Activated T-helper 17 cell treated with anti-CD3 and anti-CD28 coated beads, Interleukin-2, amount 50 U/mL, for 72 hours (primary cell): ENCODE measurements around the gene PRF1. TPM values are rescaled to one million over a fixed set of nuclear protein-coding genes. Genes with fewer than 3 reads are reported as not detected.

Source experiments
- ATAC-seq: fragments of 150-1000 bp; cut with Tn5 transposase; replicated peaks from 2 replicates; pipeline ENCODE4 v1.10.0; 2021; ENCODE audit warnings: mild to moderate bottlenecking, moderate library complexity
- H3K27ac Mint-ChIP-seq: one replicate; pipeline ENCODE4 v1.8.0; 2022; ENCODE audit warnings: mixed read lengths
- H3K27me3 Mint-ChIP-seq: one replicate; pipeline ENCODE4 v1.8.0; 2022; ENCODE audit warnings: mixed read lengths
- H3K36me3 Mint-ChIP-seq: one replicate; pipeline ENCODE4 v1.8.0; 2022; ENCODE audit warnings: low read depth, mild to moderate bottlenecking, mixed read lengths
- H3K4me1 Mint-ChIP-seq: one replicate; pipeline ENCODE4 v1.8.0; 2022; ENCODE audit warnings: mixed read lengths
- H3K4me3 Mint-ChIP-seq: one replicate; pipeline ENCODE4 v1.8.0; 2022; ENCODE audit warnings: mild to moderate bottlenecking, mixed read lengths
- H3K9me3 Mint-ChIP-seq: one replicate; pipeline ENCODE4 v1.8.0; 2022; ENCODE audit warnings: mixed read lengths
- total RNA-seq, 2 donors: library from RNA; stranded (reverse); gene quantifications; one replicate each; pipeline ENCODE4 v1.2.3, GENCODE V29; 2022

Gene PRF1
- total RNA-seq, 2 donors from 2014 or later: 22.5 to 28.5 TPM

- Mint-ChIP-seq H3K4me3 (no peak overlapping the region), H3K27me3 (peaks cover 20% of the 10 kb centered on the region)
Measured at GRCh38 chr10:70592746-70593512, 9.6 kb downstream of the PRF1 start.

DNA sequence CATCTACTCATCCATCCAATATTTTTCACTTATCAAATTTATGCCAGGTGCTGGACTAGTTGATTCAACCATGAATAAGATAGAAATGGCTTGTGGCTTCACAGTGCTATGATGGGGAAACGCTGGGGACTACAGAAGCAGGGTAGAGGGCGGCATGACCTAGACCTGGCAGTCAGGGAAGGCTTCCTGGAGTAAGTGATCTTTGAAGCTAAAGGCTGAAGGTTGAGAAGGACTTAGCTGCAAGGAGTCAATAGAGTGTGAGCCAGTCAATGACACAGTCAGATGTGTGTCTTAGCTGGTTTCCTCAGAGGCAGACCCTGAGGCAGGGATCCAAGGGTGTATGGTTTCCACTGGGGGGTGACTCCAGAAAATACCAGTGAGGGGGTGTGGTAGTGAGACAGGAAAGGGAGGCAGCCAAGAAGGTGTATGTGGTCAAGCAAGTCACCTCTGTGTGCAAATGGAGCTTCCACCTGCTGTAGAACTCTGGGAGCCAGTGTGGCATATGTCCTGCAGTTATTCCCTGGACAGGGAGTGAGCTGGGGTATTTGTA, 10.3 kb downstream of the PRF1 start:
- Mint-ChIP-seq H3K27me3 (peaks cover 20% of the 10 kb centered on the region), H3K27ac (peak overlapping the region; percentile 9), H3K4me3 (no peak overlapping the region), H3K9me3 (no peaks in the 10 kb centered on the region), H3K4me1 (peaks cover 8% of the 10 kb centered on the region), H3K36me3 (peaks cover 8% of the 10 kb centered on the region)
- no peak for ATAC-seq

More at GRCh38 chr10:70592746-70593512, 9.6 kb downstream of the PRF1 start:
- peaks cover 8% of the 10 kb centered on the region for H3K4me1 Mint-ChIP-seq
- H3K27ac Mint-ChIP-seq: peak overlapping the region; percentile 9
- peaks cover 15% of the 10 kb centered on the region for H3K36me3 Mint-ChIP-seq
- no peaks in the 10 kb centered on the region for H3K9me3 Mint-ChIP-seq
- no peak for ATAC-seq

GRCh38 chr10:70590655-70591416, 11.7 kb downstream of the PRF1 start:
- H3K9me3 Mint-ChIP-seq: no peaks in the 10 kb centered on the region
- no peaks in the 10 kb centered on the region for H3K36me3 Mint-ChIP-seq
- ATAC-seq: no peak
- peaks cover 20% of the 10 kb centered on the region for H3K27me3 Mint-ChIP-seq
- H3K4me1 Mint-ChIP-seq: peaks cover 13% of the 10 kb centered on the region
- no peak overlapping the region for H3K4me3 Mint-ChIP-seq
- H3K27ac Mint-ChIP-seq: no peak overlapping the region

GRCh38 chr10:70589762-70590654, 12.5 kb downstream of the PRF1 start:
- no peak for ATAC-seq
- no peaks in the 10 kb centered on the region for H3K36me3 Mint-ChIP-seq
- H3K4me1 Mint-ChIP-seq: peaks cover 13% of the 10 kb centered on the region
- H3K9me3 Mint-ChIP-seq: no peaks in the 10 kb centered on the region
- peaks cover 20% of the 10 kb centered on the region for H3K27me3 Mint-ChIP-seq
- H3K27ac Mint-ChIP-seq: no peak overlapping the region
- no peak overlapping the region for H3K4me3 Mint-ChIP-seq

DNA sequence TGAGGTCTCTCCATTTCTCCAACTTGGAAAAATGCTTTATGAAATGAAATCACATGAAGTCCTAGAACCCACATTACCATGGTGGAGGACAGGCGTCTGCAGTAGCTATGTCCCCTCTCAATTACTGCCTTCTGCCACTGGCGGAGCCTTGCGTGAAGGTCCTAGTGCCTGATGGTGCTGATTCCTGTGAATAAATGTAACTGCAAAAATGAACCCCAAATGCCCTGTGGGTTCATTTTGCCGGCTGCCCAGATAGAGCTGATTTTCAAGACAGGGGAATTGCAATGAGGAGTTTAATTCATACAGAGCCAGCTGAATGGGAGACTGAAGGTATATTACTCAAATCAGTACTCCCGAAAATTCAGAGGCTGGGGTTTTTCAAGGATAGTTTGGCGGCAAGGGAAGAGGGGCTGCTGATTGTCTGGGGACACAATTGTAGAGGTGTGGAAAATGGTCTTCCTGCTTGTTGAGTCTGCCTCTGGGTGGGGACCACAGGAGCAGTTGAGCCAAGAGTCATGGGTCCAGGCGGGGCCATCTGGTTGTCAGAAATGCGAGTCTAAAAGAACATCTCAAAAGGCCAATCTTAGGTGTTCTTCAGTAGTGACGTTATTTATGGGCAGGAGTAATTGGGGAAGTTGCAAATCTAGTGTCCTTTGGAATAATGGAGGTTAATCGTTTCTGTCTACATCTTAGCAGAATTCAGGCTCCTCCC, 13.5 kb downstream of the PRF1 start:
- H3K4me1 Mint-ChIP-seq: peaks cover 13% of the 10 kb centered on the region
- no peaks in the 10 kb centered on the region for H3K9me3 Mint-ChIP-seq
- H3K27me3 Mint-ChIP-seq: peaks cover 20% of the 10 kb centered on the region
- no peaks in the 10 kb centered on the region for H3K36me3 Mint-ChIP-seq
- no peak overlapping the region for H3K27ac Mint-ChIP-seq
- no peak for ATAC-seq
- H3K4me3 Mint-ChIP-seq: no peak overlapping the region

DNA sequence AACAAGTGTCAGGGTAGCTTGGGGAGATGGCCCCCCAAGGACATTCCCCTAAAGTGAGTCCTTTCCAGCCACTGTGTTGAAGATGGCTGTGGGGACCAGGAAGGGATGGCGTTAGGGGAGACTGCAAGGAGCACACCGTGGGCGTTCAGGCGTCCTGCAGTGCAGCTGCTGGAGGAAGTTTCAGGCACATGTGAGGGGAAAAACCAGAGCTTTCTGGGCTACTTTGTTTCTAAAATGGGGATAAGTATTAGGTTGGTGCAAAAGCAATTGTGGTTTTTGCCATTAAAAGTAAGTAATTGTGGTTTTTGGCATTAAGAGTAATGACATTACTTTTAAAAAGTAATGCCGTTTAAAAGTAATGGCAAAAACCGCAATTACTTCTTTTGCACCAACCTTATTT, 14.3 kb downstream of the PRF1 start:
- Mint-ChIP-seq H3K9me3 (no peaks in the 10 kb centered on the region), H3K4me1 (peaks cover 13% of the 10 kb centered on the region)
- no peak for ATAC-seq

DNA sequence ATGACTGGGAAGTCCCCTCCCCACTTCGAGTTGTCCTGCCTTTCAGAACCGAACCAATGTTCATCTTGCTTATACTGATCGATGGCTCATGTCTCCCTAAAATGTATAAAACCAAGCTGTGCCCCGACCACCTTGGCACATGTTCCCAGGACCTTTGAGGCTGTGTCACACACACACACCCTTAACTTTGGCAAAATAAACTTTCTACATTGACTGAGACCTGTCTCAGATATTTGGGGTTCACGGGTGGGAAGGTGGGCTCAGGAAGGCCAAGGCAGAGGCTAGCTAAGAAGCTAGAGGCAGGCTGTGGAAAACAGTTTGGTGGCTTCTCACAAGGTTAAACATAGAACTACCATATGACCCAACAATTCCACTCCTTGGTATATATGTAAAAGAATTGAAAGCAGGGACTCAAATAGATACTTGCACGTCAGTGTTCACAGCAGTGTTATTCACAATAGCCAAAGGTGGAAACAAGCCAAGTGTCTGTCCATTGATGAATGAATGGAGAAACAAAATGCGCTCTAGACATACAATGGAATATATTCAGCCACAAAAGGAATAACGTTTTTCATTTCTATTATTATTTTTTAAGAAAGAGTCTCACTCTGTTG, 15.4 kb downstream of the PRF1 start:
- ATAC-seq: peak; percentile 92
- no peaks in the 10 kb centered on the region for H3K9me3 Mint-ChIP-seq
- H3K27ac Mint-ChIP-seq: peak overlapping the region; percentile 73
- peaks cover 6% of the 10 kb centered on the region for H3K4me1 Mint-ChIP-seq
- peak overlapping the region; percentile 50 for H3K4me3 Mint-ChIP-seq
- H3K27me3 Mint-ChIP-seq: peaks cover 17% of the 10 kb centered on the region
- no peaks in the 10 kb centered on the region for H3K36me3 Mint-ChIP-seq

More for the DNA sequence above, 14.3 kb downstream of the PRF1 start:
- Mint-ChIP-seq H3K4me3 (no peak overlapping the region), H3K36me3 (no peaks in the 10 kb centered on the region), H3K27ac (no peak overlapping the region), H3K27me3 (peaks cover 20% of the 10 kb centered on the region)

- Mint-ChIP-seq H3K27me3 (peaks cover 16% of the 10 kb centered on the region), H3K27ac (peak overlapping the region; percentile 73), H3K36me3 (no peaks in the 10 kb centered on the region)
Measured at GRCh38 chr10:70586348-70586930, 16.1 kb downstream of the PRF1 start.

DNA sequence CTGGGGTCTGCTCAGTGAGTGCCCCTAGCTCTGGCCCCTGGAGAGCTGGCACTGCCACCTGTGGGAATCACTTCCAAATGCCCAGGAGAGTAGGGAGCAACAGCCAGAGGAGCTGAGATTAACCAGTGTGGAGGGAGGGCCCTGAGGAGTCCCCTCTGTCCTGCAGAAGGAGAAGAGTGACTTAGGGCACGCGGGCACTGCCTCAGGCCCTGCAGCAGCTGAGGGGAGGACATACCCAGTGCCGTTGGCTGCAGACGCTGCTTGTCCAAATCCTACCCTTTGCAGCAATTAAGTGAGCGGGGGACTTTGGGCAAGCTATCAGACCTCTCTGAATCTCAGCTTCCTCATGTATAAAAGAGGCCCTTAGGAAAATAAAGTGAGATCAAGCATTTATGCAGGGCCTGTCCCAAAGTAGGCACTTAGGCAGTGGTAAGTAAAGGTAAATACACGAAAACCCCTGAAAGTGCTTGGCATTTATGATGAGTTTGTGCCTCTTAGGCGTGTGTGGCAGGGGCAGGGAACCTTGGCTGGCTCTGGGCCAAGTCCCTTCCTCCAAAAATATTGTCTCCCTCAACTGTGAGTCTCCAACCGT, 16.9 kb downstream of the PRF1 start:
- no peak overlapping the region for H3K27ac Mint-ChIP-seq
- H3K4me3 Mint-ChIP-seq: no peak overlapping the region
- peaks cover 6% of the 10 kb centered on the region for H3K4me1 Mint-ChIP-seq
- H3K36me3 Mint-ChIP-seq: no peaks in the 10 kb centered on the region
- peak; percentile 37 for ATAC-seq
- H3K9me3 Mint-ChIP-seq: no peaks in the 10 kb centered on the region
- H3K27me3 Mint-ChIP-seq: peaks cover 13% of the 10 kb centered on the region

More at GRCh38 chr10:70586348-70586930, 16.1 kb downstream of the PRF1 start:
- Mint-ChIP-seq H3K4me1 (peaks cover 6% of the 10 kb centered on the region), H3K4me3 (no peak overlapping the region), H3K9me3 (no peaks in the 10 kb centered on the region)
- ATAC-seq: no peak

DNA sequence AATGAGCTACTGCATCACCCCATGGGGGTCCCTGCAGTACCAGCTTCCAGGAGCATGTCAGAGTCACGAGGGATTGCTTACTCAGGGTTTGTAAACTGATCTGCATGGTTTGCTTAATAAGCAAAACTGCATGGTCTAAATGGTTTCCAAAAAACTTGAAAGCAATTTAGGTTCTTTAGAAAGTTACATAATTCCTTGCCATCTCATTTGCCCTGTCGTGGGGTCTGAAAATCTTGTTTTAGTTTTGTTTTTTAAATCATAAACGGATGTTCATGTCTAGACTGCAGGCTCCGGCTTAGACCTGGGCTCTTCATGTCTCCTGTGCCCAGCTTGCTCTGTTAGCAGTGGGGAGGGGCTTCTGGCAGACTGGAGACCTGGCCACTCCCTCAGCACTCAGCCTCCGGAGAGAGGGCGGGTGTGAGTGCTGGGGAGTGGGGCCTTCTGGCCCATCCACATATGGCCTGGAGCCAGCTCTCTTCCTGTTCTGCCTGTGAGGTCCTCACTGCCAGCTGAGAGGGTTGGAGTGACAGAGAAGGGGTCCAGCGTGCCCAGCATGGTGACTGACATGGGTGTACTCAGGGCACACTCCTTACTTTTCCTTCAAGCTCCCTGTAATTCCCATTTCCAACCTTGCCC, 17.5 kb downstream of the PRF1 start:
- H3K9me3 Mint-ChIP-seq: no peaks in the 10 kb centered on the region
- ATAC-seq: no peak

GRCh38 chr10:70584366-70584765, 18.2 kb downstream of the PRF1 start:
- Mint-ChIP-seq H3K27me3 (peaks cover 12% of the 10 kb centered on the region), H3K4me1 (peaks cover 15% of the 10 kb centered on the region), H3K27ac (no peak overlapping the region), H3K36me3 (no peaks in the 10 kb centered on the region), H3K9me3 (no peaks in the 10 kb centered on the region), H3K4me3 (no peak overlapping the region)
- no peak for ATAC-seq

More for the DNA sequence above, 17.5 kb downstream of the PRF1 start:
- Mint-ChIP-seq H3K27me3 (peaks cover 13% of the 10 kb centered on the region), H3K4me3 (no peak overlapping the region), H3K27ac (no peak overlapping the region), H3K36me3 (no peaks in the 10 kb centered on the region), H3K4me1 (peaks cover 8% of the 10 kb centered on the region)

DNA sequence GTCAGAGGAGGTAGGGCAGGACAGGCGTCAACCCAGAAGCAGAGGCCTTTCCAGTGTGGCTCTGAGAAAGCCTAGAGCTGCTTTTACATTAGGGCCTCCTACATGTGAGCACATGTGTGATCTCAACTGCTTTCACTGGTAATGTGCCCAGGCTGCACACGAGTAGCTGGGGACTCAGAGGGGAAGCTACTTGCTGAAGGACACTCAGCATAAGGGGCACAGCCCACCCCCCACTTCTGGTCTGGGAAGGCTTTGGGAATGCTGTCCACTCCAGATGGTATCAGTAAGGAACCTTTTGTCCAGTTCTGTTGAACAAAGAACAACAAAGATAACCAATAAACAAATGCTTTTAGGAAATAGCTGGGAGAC, 18.9 kb downstream of the PRF1 start:
- Mint-ChIP-seq H3K4me1 (peaks cover 22% of the 10 kb centered on the region), H3K36me3 (no peaks in the 10 kb centered on the region), H3K27ac (no peak overlapping the region)

More for the DNA sequence above, 18.9 kb downstream of the PRF1 start:
- H3K27me3 Mint-ChIP-seq: peaks cover 5% of the 10 kb centered on the region
- no peaks in the 10 kb centered on the region for H3K9me3 Mint-ChIP-seq
- ATAC-seq: no peak
- H3K4me3 Mint-ChIP-seq: no peak overlapping the region
